HCT116 (cell line): Measurements from ENCODE around the gene TTC39C. TPM values are rescaled to one million over a fixed set of nuclear protein-coding genes. Genes with fewer than 3 reads are reported as not detected.

ENCODE experiments used
- ATAC-seq: fragments of 200-7000 bp; cut with Tn5 transposase; 2 replicates; pipeline ENCODE4 v1.9.1; 2020; ENCODE audit warnings: mild to moderate bottlenecking, moderate library complexity
- BruUV-seq: library from RNA; stranded (reverse); fragments of 400-500 nt; replicated peaks from 2 replicates; lab custom pipeline; 2021; lab: Mats Ljungman, UMichigan
- CTCF ChIA-PET: fragments of 300-600 bp; sonication (Branson Sonifier 250); formaldehyde crosslinking; loops from one replicate; lab custom pipeline; 2021; ENCODE audit warnings: antibody characterized with exemption; lab: Charles Lee
- POLR2A ChIA-PET: fragments of 300-600, 350-600 bp; sonication (Branson Sonifier 250); formaldehyde crosslinking; loops from one replicate; lab custom pipeline; 2021; ENCODE audit warnings: antibody characterized with exemption; lab: Charles Lee
- RAD21 ChIA-PET, 2 experiments: fragments of 300-600 bp; sonication (Branson Sonifier 250); formaldehyde crosslinking; loops; one replicate each; lab custom pipeline; 2023; ENCODE audit warnings: low total read pairs in 2 of 2; ENCODE audit not compliant: uncharacterized antibody in 2 of 2, unreplicated experiment in 2 of 2, low non-redundant PET in 1 of 2; lab: Charles Lee
- DNase-seq: peaks from one replicate; pipeline ENCODE4 v3.0.0-alpha.2; 2010; ENCODE audit warnings: low read depth, low spot score
- H2AFZ ChIP-seq: fragments of 200-600 bp; shearing (Covaris generic), sonication (generic); 2 replicates; pipeline ENCODE4 v1.6.1; 2017; ENCODE audit warnings: low read depth, mixed run types, mixed read lengths, antibody characterized with exemption, low read length; ENCODE audit not compliant: poor library complexity, severe bottlenecking
- H3K27ac ChIP-seq: 2 replicates; pipeline ENCODE4 v1.5.1; 2012; ENCODE audit warnings: low read depth, low read length
- H3K27me3 ChIP-seq: fragments of 200-600 bp; sonication (generic); 2 replicates; pipeline ENCODE4 v1.6.1; 2016; ENCODE audit warnings: mixed run types, low read length, mixed read lengths; ENCODE audit not compliant: insufficient read depth
- H3K36me3 ChIP-seq, 2 experiments: fragments of 200-500 bp in 1 of 2; fragments of 200-600 bp in 1 of 2; sonication (Bioruptor generic) in 1 of 2; sonication (generic) in 1 of 2; 2 replicates each; pipeline versions ENCODE4 v1.5.1 to v1.6.1; 2014 to 2016; ENCODE audit warnings: low read length in 2 of 2, inconsistent platforms in 1 of 2, mixed read lengths in 1 of 2, mixed run types in 1 of 2; ENCODE audit not compliant: insufficient read depth in 2 of 2, control insufficient read depth in 1 of 2
- H3K4me1 ChIP-seq, 2 experiments: fragments of 200-600 bp in 1 of 2; sonication (generic) in 1 of 2; 2 replicates each; pipeline versions ENCODE4 v1.5.1 to v1.6.1; 2012 to 2017; ENCODE audit warnings: low read length in 2 of 2, inconsistent platforms in 1 of 2, mild to moderate bottlenecking in 1 of 2, mixed read lengths in 1 of 2, mixed run types in 1 of 2, moderate library complexity in 1 of 2; ENCODE audit not compliant: insufficient read depth in 2 of 2, control insufficient read depth in 1 of 2
- H3K4me2 ChIP-seq: fragments of 200-600 bp; sonication (generic); 2 replicates; pipeline ENCODE4 v1.6.1; 2017; ENCODE audit warnings: mixed run types, low read length, mixed read lengths
- H3K4me3 ChIP-seq, 2 experiments: fragments of 200-600 bp in 1 of 2; sonication (generic) in 1 of 2; replicated peaks in 1 of 2; 2 replicates each; pipeline ENCODE4 v1.5.1; 2011 to 2016; ENCODE audit warnings: low read length in 2 of 2, control low read depth in 1 of 2, low read depth in 1 of 2, mild to moderate bottlenecking in 1 of 2, mixed read lengths in 1 of 2, mixed run types in 1 of 2
- H3K79me2 ChIP-seq: fragments of 200-600 bp; sonication (generic); 2 replicates; pipeline ENCODE4 v1.6.1; 2017; ENCODE audit warnings: mild to moderate bottlenecking, mixed run types, low read length, moderate library complexity, mixed read lengths; ENCODE audit not compliant: insufficient read depth
- H3K9ac ChIP-seq: fragments of 200-600 bp; sonication (generic); 2 replicates; pipeline ENCODE4 v1.6.1; 2016; ENCODE audit warnings: low read length, mixed read lengths
- H3K9me2 ChIP-seq: fragments of 200-600 bp; sonication (generic), shearing (Covaris generic); 2 replicates; pipeline ENCODE4 v1.6.1; 2017; ENCODE audit warnings: mixed run types, mild to moderate bottlenecking, moderate library complexity; ENCODE audit not compliant: insufficient read depth
- H3K9me3 ChIP-seq, 2 experiments: fragments of 200-500 bp in 1 of 2; fragments of 200-600 bp in 1 of 2; sonication (Bioruptor generic) in 1 of 2; sonication (generic) in 1 of 2; 2 replicates each; pipeline ENCODE4 v1.6.1; 2014 to 2017; ENCODE audit warnings: low read length in 2 of 2, mixed read lengths in 2 of 2, inconsistent platforms in 1 of 2, low read depth in 1 of 2, mild to moderate bottlenecking in 1 of 2, mixed run types in 1 of 2, moderate library complexity in 1 of 2; ENCODE audit not compliant: control insufficient read depth in 1 of 2, insufficient read depth in 1 of 2
- H4K20me1 ChIP-seq: fragments of 200-600 bp; sonication (generic), shearing (Covaris generic); 2 replicates; pipeline ENCODE4 v1.6.1; 2017; ENCODE audit warnings: mixed run types, mild to moderate bottlenecking, moderate library complexity; ENCODE audit not compliant: insufficient read depth
- EZH2 ChIP-seq: fragments of 200-600 bp; sonication (generic); IDR thresholded peaks from 2 replicates; pipeline ENCODE4 v1.6.1; 2017; ENCODE audit warnings: antibody characterized with exemption, mixed run types
- SRF ChIP-seq: IDR thresholded peaks from 2 replicates; pipeline ENCODE4 v1.6.1; 2012; ENCODE audit warnings: low read depth
- ZFX ChIP-seq: fragments of 450-650 bp; IDR thresholded peaks from 2 replicates; pipeline ENCODE4 v1.6.1; 2017
- intact Hi-C: fragments of 100-400 bp; cut with micrococcal nuclease; formaldehyde crosslinking; loops from 2 replicates; pipeline ENCODE4 v1.10.0; 2022
- total RNA-seq: library from RNA; stranded (reverse); gene quantifications from one replicate; pipeline ENCODE4 v1.2.1, GENCODE V29; 2021; ENCODE audit not compliant: unreplicated experiment
- TF ChIP-seq, protein P1 (sequence below): IDR thresholded peaks from 2 replicates; pipeline ENCODE4 v1.6.1; 2012
- TF ChIP-seq, protein P2 (sequence below): IDR thresholded peaks from 2 replicates; pipeline ENCODE4 v1.6.1; 2011; ENCODE audit warnings: mild to moderate bottlenecking, low read length, moderate library complexity; ENCODE audit not compliant: insufficient replicate concordance; ENCODE audit errors: extremely low read depth
- TF ChIP-seq, protein P3 (sequence below), 3 experiments: fragments of 200-600 bp in 1 of 3; sonication (generic) in 1 of 3; IDR thresholded peaks in 2 of 3; conservative IDR thresholded peaks in 1 of 3; 2 replicates each; pipeline ENCODE4 v1.5.1; 2012 to 2017; ENCODE audit warnings: low read depth in 2 of 3, low read length in 2 of 3, antibody characterized with exemption in 1 of 3, borderline replicate concordance in 1 of 3, control low read depth in 1 of 3, mild to moderate bottlenecking in 1 of 3, mixed read lengths in 1 of 3, mixed run types in 1 of 3, moderate library complexity in 1 of 3; ENCODE audit not compliant: insufficient read depth in 1 of 3

The TTC39C gene
- total RNA-seq, 1 experiment from 2014 or later, result 24.8 TPM

DNA sequence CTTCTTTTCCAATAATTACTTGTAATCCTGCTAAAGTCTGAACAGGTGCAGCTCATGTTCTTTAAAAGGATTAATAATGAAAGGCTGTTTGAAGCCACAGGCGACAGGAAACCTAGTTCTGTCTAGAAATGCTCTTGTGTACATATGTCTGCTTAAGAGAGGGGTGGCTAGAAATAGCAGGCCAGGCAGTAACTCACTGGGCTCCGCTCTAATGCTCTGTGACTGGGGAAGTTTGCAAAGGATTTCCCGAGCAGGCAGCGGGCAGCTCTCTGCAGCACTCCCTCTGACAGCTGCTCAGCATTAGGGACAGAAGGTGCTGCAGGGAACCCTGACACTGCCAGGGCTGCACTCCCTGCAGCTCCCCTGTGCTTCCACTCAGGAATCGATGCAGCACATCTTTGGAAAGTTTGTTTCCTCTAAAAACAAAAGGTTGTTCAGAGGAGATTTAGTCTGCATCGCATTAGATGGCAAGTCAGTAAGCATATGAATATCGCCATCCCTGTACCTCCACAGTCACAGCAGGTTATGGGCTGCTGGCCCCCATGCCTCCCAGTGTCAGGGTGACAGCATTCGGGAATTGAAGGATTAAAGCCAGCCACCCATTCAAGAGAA lies 33.1 kb upstream of the TTC39C start:
- Histone ChIP-seq H2AFZ (no peak overlapping the region), H3K9me2 (no peaks in the 10 kb centered on the region), H3K27me3 (no peaks in the 10 kb centered on the region), H3K9ac (no peak overlapping the region), H3K79me2 (no peaks in the 10 kb centered on the region), H3K36me3 (no peaks in the 10 kb centered on the region), H4K20me1 (no peaks in the 10 kb centered on the region), H3K4me3 (no peak overlapping the region), H3K4me2 (no peak overlapping the region), H3K27ac (no peak overlapping the region), H3K9me3 (no peaks in the 10 kb centered on the region), H3K4me1 (peaks cover 5 to 12% of the 10 kb centered on the region in 2 experiments; a peak in 3 of 4 replicates)
- no peak for ATAC-seq
- POLR2A ChIA-PET, result no interaction called here
- DNase-seq, result no peak
- TF ChIP-seq EZH2 (no peak), ZFX (no peak), SRF (no peak)
- TF ChIP-seq, protein P1, sequence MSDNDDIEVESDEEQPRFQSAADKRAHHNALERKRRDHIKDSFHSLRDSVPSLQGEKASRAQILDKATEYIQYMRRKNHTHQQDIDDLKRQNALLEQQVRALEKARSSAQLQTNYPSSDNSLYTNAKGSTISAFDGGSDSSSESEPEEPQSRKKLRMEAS, result no peak
- TF ChIP-seq, protein P2, sequence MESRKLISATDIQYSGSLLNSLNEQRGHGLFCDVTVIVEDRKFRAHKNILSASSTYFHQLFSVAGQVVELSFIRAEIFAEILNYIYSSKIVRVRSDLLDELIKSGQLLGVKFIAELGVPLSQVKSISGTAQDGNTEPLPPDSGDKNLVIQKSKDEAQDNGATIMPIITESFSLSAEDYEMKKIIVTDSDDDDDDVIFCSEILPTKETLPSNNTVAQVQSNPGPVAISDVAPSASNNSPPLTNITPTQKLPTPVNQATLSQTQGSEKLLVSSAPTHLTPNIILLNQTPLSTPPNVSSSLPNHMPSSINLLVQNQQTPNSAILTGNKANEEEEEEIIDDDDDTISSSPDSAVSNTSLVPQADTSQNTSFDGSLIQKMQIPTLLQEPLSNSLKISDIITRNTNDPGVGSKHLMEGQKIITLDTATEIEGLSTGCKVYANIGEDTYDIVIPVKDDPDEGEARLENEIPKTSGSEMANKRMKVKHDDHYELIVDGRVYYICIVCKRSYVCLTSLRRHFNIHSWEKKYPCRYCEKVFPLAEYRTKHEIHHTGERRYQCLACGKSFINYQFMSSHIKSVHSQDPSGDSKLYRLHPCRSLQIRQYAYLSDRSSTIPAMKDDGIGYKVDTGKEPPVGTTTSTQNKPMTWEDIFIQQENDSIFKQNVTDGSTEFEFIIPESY, result no peak
- TF ChIP-seq, protein P3, sequence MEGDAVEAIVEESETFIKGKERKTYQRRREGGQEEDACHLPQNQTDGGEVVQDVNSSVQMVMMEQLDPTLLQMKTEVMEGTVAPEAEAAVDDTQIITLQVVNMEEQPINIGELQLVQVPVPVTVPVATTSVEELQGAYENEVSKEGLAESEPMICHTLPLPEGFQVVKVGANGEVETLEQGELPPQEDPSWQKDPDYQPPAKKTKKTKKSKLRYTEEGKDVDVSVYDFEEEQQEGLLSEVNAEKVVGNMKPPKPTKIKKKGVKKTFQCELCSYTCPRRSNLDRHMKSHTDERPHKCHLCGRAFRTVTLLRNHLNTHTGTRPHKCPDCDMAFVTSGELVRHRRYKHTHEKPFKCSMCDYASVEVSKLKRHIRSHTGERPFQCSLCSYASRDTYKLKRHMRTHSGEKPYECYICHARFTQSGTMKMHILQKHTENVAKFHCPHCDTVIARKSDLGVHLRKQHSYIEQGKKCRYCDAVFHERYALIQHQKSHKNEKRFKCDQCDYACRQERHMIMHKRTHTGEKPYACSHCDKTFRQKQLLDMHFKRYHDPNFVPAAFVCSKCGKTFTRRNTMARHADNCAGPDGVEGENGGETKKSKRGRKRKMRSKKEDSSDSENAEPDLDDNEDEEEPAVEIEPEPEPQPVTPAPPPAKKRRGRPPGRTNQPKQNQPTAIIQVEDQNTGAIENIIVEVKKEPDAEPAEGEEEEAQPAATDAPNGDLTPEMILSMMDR (IDR thresholded peaks at IDR 0.05 in 2 of 3, conservative IDR thresholded peaks at IDR 0.05 in 1 of 3; ENCODE audit: borderline replicate concordance in 1 of 3, insufficient read depth in 1 of 3, low read depth in 2 of 3, low read length in 2 of 3), result no peak
- CTCF ChIA-PET, result no interaction called here
- RAD21 ChIA-PET, result no interaction called here
- no TSS peak for BruUV-seq
- intact Hi-C loops, result no loop called here
